OCI-LY3 (cell line): ENCODE data around the gene MSMO1.
A peak's percentile ranks its signal among the peaks of the same experiment; 100 is the strongest.
"Not testable (repeated sequence)": the region's sequence is repeated elsewhere in the genome, so short reads cannot be mapped to it uniquely, and the experiment has no call there.

Source experiments
- H2AFZ ChIP-seq: fragments of 200-600, 300-600 bp; shearing (Covaris generic); 2 replicates; pipeline ENCODE4 v1.6.0; 2014; ENCODE audit warnings: antibody characterized with exemption, low read depth, low read length
- H3K27ac ChIP-seq: fragments of 200-600, 300-600 bp; sonication (generic); 2 replicates; pipeline ENCODE4 v1.5.1; 2014; ENCODE audit warnings: mild to moderate bottlenecking, low read length, moderate library complexity, mixed read lengths
- H3K27me3 ChIP-seq: fragments of 200-600, 300-600 bp; sonication (generic); 2 replicates; pipeline ENCODE4 v1.6.1; 2014; ENCODE audit warnings: low read depth, low read length, mixed read lengths
- H3K36me3 ChIP-seq: fragments of 200-600, 300-600 bp; sonication (generic); replicated peaks from 2 replicates; pipeline ENCODE3; 2014; ENCODE audit warnings: low read depth, low read length, mixed read lengths
- H3K4me1 ChIP-seq: fragments of 300-600, 200-600 bp; sonication (generic); 2 replicates; pipeline ENCODE4 v1.6.1; 2014; ENCODE audit warnings: low read length, mixed read lengths
- H3K4me2 ChIP-seq: fragments of 200-600, 300-600 bp; sonication (generic); 2 replicates; pipeline ENCODE4 v1.6.1; 2014; ENCODE audit warnings: low read length, mixed read lengths
- H3K4me3 ChIP-seq: fragments of 300-600, 200-600 bp; sonication (generic); 2 replicates; pipeline ENCODE4 v1.5.1; 2014; ENCODE audit warnings: antibody characterized with exemption, mild to moderate bottlenecking, low read length, moderate library complexity
- H3K79me2 ChIP-seq: fragments of 300-600, 200-600 bp; shearing (Covaris generic); 2 replicates; pipeline ENCODE4 v1.6.1; 2014; ENCODE audit warnings: mild to moderate bottlenecking, low read length, mixed read lengths
- H3K9ac ChIP-seq: fragments of 300-600, 200-600 bp; shearing (Covaris generic); 2 replicates; pipeline ENCODE4 v1.6.0; 2014; ENCODE audit warnings: mild to moderate bottlenecking, low read length, moderate library complexity
- H3K9me3 ChIP-seq: fragments of 200-600, 300-600 bp; shearing (Covaris generic); 2 replicates; pipeline ENCODE4 v1.6.1; 2014; ENCODE audit warnings: low read length, mixed read lengths; ENCODE audit not compliant: insufficient read depth
- H4K20me1 ChIP-seq: fragments of 200-600, 300-600 bp; sonication (generic); 2 replicates; pipeline ENCODE4 v1.6.1; 2016; ENCODE audit warnings: low read length, mixed read lengths; ENCODE audit not compliant: insufficient read depth
- EZH2phosphoT487 ChIP-seq: fragments of 200-600 bp; shearing (Covaris generic); IDR thresholded peaks from 2 replicates; pipeline ENCODE4 v1.6.1; 2018; ENCODE audit warnings: antibody characterized with exemption, mixed run types, low read depth
- TF ChIP-seq, protein P1 (sequence below): fragments of 200-600, 300-600 bp; sonication (generic); IDR thresholded peaks from 2 replicates; pipeline ENCODE4 v1.5.1; 2014; ENCODE audit warnings: antibody characterized with exemption, low read length, low read depth

Gene MSMO1

DNA sequence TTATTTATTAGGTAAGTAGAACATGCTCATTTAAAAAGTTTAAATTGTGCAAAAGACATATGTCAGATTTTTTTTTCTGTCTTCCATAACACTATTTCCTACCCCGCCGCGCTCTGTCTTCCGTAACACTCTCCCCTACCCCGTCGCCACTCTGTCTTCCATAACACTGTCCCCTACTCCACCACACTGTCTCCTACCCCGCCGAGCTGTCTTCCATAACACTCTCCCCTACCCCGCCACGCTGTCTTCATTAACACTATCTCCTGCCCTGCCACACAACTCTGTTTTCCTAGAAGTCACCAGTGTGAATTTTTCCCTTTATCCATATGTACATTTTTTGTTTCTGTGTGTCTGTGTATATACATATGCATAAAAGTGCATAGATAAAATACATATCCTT lies 4.4 kb downstream of the MSMO1 start:
- peak overlapping the region; percentile 97 for H3K4me2 ChIP-seq
- H3K36me3 ChIP-seq: peaks cover 87% of the 10 kb centered on the region
- peak overlapping the region; percentile 1; the same call in 1 of the 2 replicates for H3K27ac ChIP-seq
- H3K9me3 ChIP-seq: no peaks in the 10 kb centered on the region
- no peaks in the 10 kb centered on the region for H3K27me3 ChIP-seq
- TF ChIP-seq, protein P1, sequence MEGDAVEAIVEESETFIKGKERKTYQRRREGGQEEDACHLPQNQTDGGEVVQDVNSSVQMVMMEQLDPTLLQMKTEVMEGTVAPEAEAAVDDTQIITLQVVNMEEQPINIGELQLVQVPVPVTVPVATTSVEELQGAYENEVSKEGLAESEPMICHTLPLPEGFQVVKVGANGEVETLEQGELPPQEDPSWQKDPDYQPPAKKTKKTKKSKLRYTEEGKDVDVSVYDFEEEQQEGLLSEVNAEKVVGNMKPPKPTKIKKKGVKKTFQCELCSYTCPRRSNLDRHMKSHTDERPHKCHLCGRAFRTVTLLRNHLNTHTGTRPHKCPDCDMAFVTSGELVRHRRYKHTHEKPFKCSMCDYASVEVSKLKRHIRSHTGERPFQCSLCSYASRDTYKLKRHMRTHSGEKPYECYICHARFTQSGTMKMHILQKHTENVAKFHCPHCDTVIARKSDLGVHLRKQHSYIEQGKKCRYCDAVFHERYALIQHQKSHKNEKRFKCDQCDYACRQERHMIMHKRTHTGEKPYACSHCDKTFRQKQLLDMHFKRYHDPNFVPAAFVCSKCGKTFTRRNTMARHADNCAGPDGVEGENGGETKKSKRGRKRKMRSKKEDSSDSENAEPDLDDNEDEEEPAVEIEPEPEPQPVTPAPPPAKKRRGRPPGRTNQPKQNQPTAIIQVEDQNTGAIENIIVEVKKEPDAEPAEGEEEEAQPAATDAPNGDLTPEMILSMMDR: no peak
- H3K9ac ChIP-seq: peak overlapping the region; percentile 23; the same call in 1 of the 2 replicates
- peaks cover 97% of the 10 kb centered on the region for H3K79me2 ChIP-seq
- peaks cover 86% of the 10 kb centered on the region for H4K20me1 ChIP-seq
- peak overlapping the region; percentile 83 for H3K4me3 ChIP-seq
- no peak overlapping the region for H2AFZ ChIP-seq
- H3K4me1 ChIP-seq: peaks cover 42% of the 10 kb centered on the region

DNA sequence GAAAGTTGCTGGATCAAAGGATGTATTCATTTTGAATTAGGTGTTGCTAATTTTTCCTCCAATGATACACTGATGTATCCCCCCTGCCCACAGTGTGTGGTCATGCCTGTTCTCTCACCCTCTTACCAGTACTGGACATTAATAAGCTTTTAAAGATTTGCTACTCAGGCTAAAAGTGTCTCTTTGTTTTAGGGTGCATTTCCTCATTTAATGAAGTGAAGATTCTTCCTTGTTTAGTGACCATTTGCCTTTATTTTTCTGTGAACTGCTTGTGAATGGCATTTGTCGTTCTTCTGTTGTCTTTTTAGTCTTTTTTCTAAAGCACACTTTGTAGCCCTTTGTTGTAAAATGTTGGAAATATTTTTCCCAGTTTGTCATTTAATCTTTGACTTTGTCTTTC lies 5.0 kb downstream of the MSMO1 start:
- no peak for TF ChIP-seq EZH2phosphoT487
- TF ChIP-seq, protein P1: no peak
- Histone ChIP-seq H4K20me1 (peaks cover 93% of the 10 kb centered on the region), H3K27me3 (no peaks in the 10 kb centered on the region), H3K4me1 (peaks cover 42% of the 10 kb centered on the region), H3K9ac (0 out of 2 replicates have a peak overlapping the region, but pooled peaks have one; percentile 23), H3K4me3 (peak overlapping the region; percentile 83), H3K36me3 (peaks cover 94% of the 10 kb centered on the region), H2AFZ (no peak overlapping the region), H3K9me3 (no peaks in the 10 kb centered on the region), H3K79me2 (peaks cover 100% of the 10 kb centered on the region), H3K27ac (peak overlapping the region; percentile 1; the same call in 1 of the 2 replicates), H3K4me2 (peak overlapping the region; percentile 97)

DNA sequence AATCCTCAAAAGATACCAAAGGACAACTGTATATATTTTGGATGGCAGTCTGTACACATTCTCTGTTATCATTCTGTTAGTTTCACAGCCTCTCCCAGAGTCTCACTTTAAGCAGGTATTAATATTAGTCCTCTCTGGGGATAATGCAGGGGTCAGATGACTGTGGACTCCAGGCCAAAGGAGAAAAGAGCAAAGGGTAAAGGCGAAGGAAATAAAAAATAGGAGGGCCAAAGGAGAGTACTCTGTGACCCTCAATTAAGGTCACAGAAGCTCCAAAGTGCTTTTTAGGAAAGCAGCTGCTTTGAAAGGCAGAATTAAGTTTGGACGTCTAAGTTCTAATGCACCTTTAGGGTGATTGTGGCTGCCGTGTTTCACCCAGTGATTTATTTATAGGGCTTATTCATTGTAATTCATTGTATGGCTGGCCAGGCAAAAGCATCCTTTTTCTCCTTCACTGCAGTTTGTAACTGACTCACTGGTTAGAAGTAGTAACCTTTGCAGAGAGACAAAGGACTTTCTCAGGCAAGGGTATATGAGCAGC lies 7.8 kb downstream of the MSMO1 start:
- H3K4me3 ChIP-seq: no peak overlapping the region
- no peak overlapping the region for H3K9ac ChIP-seq
- H3K9me3 ChIP-seq: no peaks in the 10 kb centered on the region
- no peak overlapping the region for H2AFZ ChIP-seq
- H4K20me1 ChIP-seq: peaks cover 97% of the 10 kb centered on the region
- TF ChIP-seq, protein P1: no peak
- no peak for TF ChIP-seq EZH2phosphoT487
- H3K36me3 ChIP-seq: peaks cover 94% of the 10 kb centered on the region
- H3K79me2 ChIP-seq: peaks cover 90% of the 10 kb centered on the region
- H3K4me2 ChIP-seq: no peak overlapping the region
- H3K27ac ChIP-seq: no peak overlapping the region
- no peaks in the 10 kb centered on the region for H3K27me3 ChIP-seq
- H3K4me1 ChIP-seq: peaks cover 31% of the 10 kb centered on the region

DNA sequence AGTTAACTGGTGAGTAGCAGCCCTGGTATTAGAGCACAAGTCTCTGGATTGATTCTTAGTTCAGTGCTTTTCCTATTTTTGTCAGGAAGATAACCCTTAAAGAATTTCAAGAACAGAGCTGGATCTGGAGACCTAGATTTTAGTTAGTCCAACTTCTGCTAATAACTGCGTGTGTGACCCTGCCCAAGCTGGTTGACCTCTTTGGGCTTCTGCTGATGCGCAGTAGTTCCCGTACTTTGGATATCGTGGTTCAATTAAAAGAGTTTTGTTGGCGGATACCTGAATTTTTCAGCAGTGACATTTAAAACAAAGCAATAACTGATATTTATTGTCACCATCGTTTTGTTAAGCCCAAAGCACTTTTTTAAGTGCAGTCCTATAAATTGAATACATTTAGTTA lies 9.3 kb downstream of the MSMO1 start:
- H3K4me3 ChIP-seq: no peak overlapping the region
- no peak overlapping the region for H3K27ac ChIP-seq
- H3K4me2 ChIP-seq: no peak overlapping the region
- H3K4me1 ChIP-seq: peaks cover 16% of the 10 kb centered on the region
- H3K36me3 ChIP-seq: peaks cover 93% of the 10 kb centered on the region
- H3K9ac ChIP-seq: no peak overlapping the region
- H3K79me2 ChIP-seq: peaks cover 82% of the 10 kb centered on the region
- TF ChIP-seq, protein P1: no peak
- no peak for TF ChIP-seq EZH2phosphoT487
- no peaks in the 10 kb centered on the region for H3K27me3 ChIP-seq
- H4K20me1 ChIP-seq: peaks cover 97% of the 10 kb centered on the region
- no peaks in the 10 kb centered on the region for H3K9me3 ChIP-seq
- no peak overlapping the region for H2AFZ ChIP-seq

DNA sequence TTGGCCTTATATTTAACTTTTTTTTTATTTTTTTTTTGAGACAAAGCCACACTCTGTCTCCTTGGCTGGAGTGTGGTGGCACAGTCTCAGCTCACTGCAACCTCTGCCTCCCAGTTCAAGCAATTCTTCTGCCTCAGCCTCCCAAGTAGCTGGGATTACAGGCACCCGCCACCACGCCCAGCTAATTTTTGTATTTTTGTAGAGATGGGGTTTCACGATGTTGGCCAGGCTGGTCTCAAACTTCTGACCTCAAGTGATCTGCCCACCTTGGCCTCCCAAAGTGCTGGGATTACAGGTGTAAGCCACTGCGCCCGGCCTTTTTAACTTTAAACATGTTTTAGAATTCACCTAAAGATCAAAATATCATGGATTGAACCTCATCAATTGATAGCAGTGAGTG lies 14.9 kb downstream of the MSMO1 start:
- H3K4me1 ChIP-seq, H3K9ac ChIP-seq, H3K27ac ChIP-seq, H3K9me3 ChIP-seq, H3K27me3 ChIP-seq, H3K4me2 ChIP-seq, H2AFZ ChIP-seq, H3K4me3 ChIP-seq: not testable (repeated sequence)
- H3K79me2 ChIP-seq: peaks cover 26% of the 10 kb centered on the region
- peaks cover 62% of the 10 kb centered on the region for H4K20me1 ChIP-seq
- peaks cover 60% of the 10 kb centered on the region for H3K36me3 ChIP-seq
